ENCODE results near the gene BCL2L14.
"Not testable (repeated sequence)": the region's sequence is repeated elsewhere in the genome, so short reads cannot be mapped to it uniquely, and the experiment has no call there.

The BCL2L14 gene

DNA sequence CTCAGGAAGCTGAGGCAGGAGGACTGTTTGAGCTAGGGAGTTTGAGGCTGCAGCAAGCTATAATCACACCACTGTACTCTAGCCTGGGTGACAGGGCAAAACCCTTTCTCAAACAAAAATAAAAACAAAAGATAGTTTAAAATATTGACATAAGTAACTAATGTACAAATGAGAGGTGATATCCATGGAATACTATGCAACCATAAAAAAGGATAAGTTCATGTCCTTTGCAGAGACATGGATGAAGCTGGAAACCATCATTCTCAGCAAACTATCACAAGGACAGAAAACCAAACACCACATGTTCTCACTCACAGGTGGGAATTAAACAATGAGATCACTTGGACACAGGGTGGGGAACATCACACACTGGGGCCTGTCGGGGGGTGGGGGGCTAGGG lies 73.8 kb downstream of the BCL2L14 start:
- intact Hi-C loops (cut with DNase I); DNase-seq: not testable (repeated sequence)

DNA sequence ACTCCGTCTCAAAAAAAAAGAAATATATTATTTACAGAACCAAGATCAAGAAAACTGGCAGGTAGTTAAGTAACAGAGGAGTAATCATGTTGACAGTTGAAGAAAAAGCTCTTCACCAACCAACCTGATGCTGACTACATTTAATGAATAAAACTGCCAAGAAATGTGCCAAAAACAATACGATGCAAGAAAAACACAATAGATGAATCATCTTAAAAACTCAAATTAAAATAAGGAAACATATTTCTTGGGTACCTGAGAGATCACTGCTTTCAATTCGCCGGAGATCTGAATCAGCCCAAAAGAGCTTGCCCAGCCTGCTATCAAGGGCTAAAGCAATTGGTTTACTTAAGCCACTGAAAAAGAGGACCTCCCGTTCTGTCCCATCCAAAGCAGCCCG lies 76.4 kb downstream of the BCL2L14 start:
- intact Hi-C loops (cut with DNase I), result no loop called here
- no peak for DNase-seq
